SU-DHL-6 (cell line): ENCODE data around the gene ROR1.

Source experiments
- EZH2phosphoT487 ChIP-seq: fragments of 200-600 bp; sonication (generic), shearing (Covaris generic); conservative IDR thresholded peaks from 2 replicates; pipeline ENCODE4 v1.6.1; 2018; ENCODE audit warnings: mild to moderate bottlenecking, antibody characterized with exemption, low read length, moderate library complexity, mixed read lengths
- TF ChIP-seq, protein P1 (sequence below): fragments of 200-600 bp; sonication (generic); IDR thresholded peaks from one replicate; pipeline ENCODE4 v1.5.1; 2017; ENCODE audit warnings: antibody characterized with exemption, mild to moderate bottlenecking, low read length, moderate library complexity; ENCODE audit not compliant: insufficient read depth, poor library complexity, severe bottlenecking

DNA sequence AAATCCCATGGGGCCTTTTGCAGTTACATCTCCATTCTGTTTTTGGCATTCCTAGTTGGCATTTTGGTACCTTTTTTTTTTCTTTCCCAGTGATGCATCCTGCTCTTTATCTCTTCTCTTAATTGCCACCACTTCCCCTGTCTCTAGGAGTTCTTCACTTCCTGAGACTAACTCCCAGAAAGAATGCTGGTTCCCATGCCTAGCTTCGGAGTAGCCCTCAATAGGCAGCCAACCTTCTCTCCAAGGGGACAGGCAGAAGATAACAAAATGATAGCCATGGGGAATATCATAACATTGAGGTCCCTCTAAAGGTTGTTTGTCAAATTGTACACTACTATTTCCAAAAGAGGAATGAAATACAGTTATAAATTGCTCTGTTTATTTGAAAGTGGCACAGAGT is 279.0 kb downstream of the ROR1 start:
- TF ChIP-seq, protein P1, sequence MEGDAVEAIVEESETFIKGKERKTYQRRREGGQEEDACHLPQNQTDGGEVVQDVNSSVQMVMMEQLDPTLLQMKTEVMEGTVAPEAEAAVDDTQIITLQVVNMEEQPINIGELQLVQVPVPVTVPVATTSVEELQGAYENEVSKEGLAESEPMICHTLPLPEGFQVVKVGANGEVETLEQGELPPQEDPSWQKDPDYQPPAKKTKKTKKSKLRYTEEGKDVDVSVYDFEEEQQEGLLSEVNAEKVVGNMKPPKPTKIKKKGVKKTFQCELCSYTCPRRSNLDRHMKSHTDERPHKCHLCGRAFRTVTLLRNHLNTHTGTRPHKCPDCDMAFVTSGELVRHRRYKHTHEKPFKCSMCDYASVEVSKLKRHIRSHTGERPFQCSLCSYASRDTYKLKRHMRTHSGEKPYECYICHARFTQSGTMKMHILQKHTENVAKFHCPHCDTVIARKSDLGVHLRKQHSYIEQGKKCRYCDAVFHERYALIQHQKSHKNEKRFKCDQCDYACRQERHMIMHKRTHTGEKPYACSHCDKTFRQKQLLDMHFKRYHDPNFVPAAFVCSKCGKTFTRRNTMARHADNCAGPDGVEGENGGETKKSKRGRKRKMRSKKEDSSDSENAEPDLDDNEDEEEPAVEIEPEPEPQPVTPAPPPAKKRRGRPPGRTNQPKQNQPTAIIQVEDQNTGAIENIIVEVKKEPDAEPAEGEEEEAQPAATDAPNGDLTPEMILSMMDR = no peak
- TF ChIP-seq EZH2phosphoT487 = no peak
